ENCODE measurements around the gene GVQW3.

The GVQW3 gene

GRCh38 chr11:76415073-76415472, 34.0 kb downstream of the GVQW3 start:
- H3K27ac ChIP-seq (ENCODE audit: insufficient read depth in 1 of 2, low read depth in 1 of 2, low read length in 2 of 2, poor library complexity in 1 of 2, severe bottlenecking in 2 of 2), result no peak overlapping the region
- no peak overlapping the region for H3K4me3 ChIP-seq (ENCODE audit: control insufficient read depth in 1 of 7, extremely low read depth in 1 of 7, insufficient read depth in 4 of 7, low read depth in 2 of 7, low read length in 6 of 7)
- no peak for DNase-seq
- POLR2A ChIA-PET, result no interaction called here
- H3K36me3 ChIP-seq (ENCODE audit: control insufficient read depth in 4 of 4, insufficient read depth in 4 of 4, low read length in 3 of 4), result no peaks in the 10 kb centered on the region
- H3K4me1 ChIP-seq (ENCODE audit: control extremely low read depth in 1 of 4, control insufficient read depth in 4 of 4, insufficient read depth in 4 of 4, low read length in 3 of 4), result no peaks in the 10 kb centered on the region
- CTCF ChIA-PET, result interaction anchor here (1.5 kb wide), 1 partner anchor 13 kb away, joined by 3 read pairs; no protein-coding TSS in a partner anchor
- no peaks in the 10 kb centered on the region for H3K9me3 ChIP-seq (ENCODE audit: control extremely low read depth in 1 of 5, control insufficient read depth in 4 of 5, insufficient read depth in 2 of 5, low read depth in 1 of 5, low read length in 4 of 5)
- peaks cover 0 to 3% (median 0%) of the 10 kb centered on the region in 5 experiments for H3K27me3 ChIP-seq (replicated peaks in 2 of 5; ENCODE audit: control insufficient read depth in 4 of 5, insufficient read depth in 5 of 5, low read length in 4 of 5)

- Histone ChIP-seq H3K27ac (ENCODE audit: insufficient read depth in 1 of 2, low read depth in 1 of 2, low read length in 2 of 2, poor library complexity in 1 of 2, severe bottlenecking in 2 of 2) (no peak overlapping the region), H3K27me3 (replicated peaks in 2 of 5; ENCODE audit: control insufficient read depth in 4 of 5, insufficient read depth in 5 of 5, low read length in 4 of 5) (peaks cover 0 to 1% (median 0%) of the 10 kb centered on the region in 5 experiments), H3K4me1 (ENCODE audit: control extremely low read depth in 1 of 4, control insufficient read depth in 4 of 4, insufficient read depth in 4 of 4, low read length in 3 of 4) (no peaks in the 10 kb centered on the region), H3K9me3 (ENCODE audit: control extremely low read depth in 1 of 5, control insufficient read depth in 4 of 5, insufficient read depth in 2 of 5, low read depth in 1 of 5, low read length in 4 of 5) (no peaks in the 10 kb centered on the region), H3K4me3 (ENCODE audit: control insufficient read depth in 1 of 7, extremely low read depth in 1 of 7, insufficient read depth in 4 of 7, low read depth in 2 of 7, low read length in 6 of 7) (no peak overlapping the region), H3K36me3 (ENCODE audit: control insufficient read depth in 4 of 4, insufficient read depth in 4 of 4, low read length in 3 of 4) (no peaks in the 10 kb centered on the region)
- ChIA-PET CTCF (interaction anchor here (0.7 to 3.9 kb wide), 20 partner anchors 9 to 262 kb away, joined by 3 to 24 read pairs (median 4); no protein-coding TSS in a partner anchor), POLR2A (no interaction called here)
- DNase-seq, result peak; percentile 41 to 65 (median 57)
- WGBS (ENCODE audit: insufficient coverage), result 27% methylated on average over 2 of the region's 3 CpGs
Observed at GRCh38 chr11:76419896-76420295, 38.8 kb downstream of the GVQW3 start.

GRCh38 chr11:76424379-76424778, 43.3 kb downstream of the GVQW3 start:
- H3K9me3 ChIP-seq (ENCODE audit: control extremely low read depth in 1 of 5, control insufficient read depth in 4 of 5, insufficient read depth in 2 of 5, low read depth in 1 of 5, low read length in 4 of 5), result no peaks in the 10 kb centered on the region
- no peak for DNase-seq
- 90% methylated on average over 3 of the region's 3 CpGs for WGBS (ENCODE audit: insufficient coverage)
- no peak overlapping the region for H3K4me3 ChIP-seq (ENCODE audit: control insufficient read depth in 1 of 7, extremely low read depth in 1 of 7, insufficient read depth in 4 of 7, low read depth in 2 of 7, low read length in 6 of 7)
- no peaks in the 10 kb centered on the region for H3K36me3 ChIP-seq (ENCODE audit: control insufficient read depth in 4 of 4, insufficient read depth in 4 of 4, low read length in 3 of 4)
- POLR2A ChIA-PET, result no interaction called here
- peaks cover 0 to 3% (median 0%) of the 10 kb centered on the region in 5 experiments for H3K27me3 ChIP-seq (replicated peaks in 2 of 5; ENCODE audit: control insufficient read depth in 4 of 5, insufficient read depth in 5 of 5, low read length in 4 of 5)
- H3K4me1 ChIP-seq (ENCODE audit: control extremely low read depth in 1 of 4, control insufficient read depth in 4 of 4, insufficient read depth in 4 of 4, low read length in 3 of 4), result no peaks in the 10 kb centered on the region
- CTCF ChIA-PET, result no interaction called here
- H3K27ac ChIP-seq (ENCODE audit: insufficient read depth in 1 of 2, low read depth in 1 of 2, low read length in 2 of 2, poor library complexity in 1 of 2, severe bottlenecking in 2 of 2), result no peak overlapping the region

GRCh38 chr11:76424891-76425290, 43.8 kb downstream of the GVQW3 start:
- Histone ChIP-seq H3K4me3 (ENCODE audit: control insufficient read depth in 1 of 7, extremely low read depth in 1 of 7, insufficient read depth in 4 of 7, low read depth in 2 of 7, low read length in 6 of 7) (no peak overlapping the region), H3K36me3 (ENCODE audit: control insufficient read depth in 4 of 4, insufficient read depth in 4 of 4, low read length in 3 of 4) (no peaks in the 10 kb centered on the region), H3K27me3 (replicated peaks in 2 of 5; ENCODE audit: control insufficient read depth in 4 of 5, insufficient read depth in 5 of 5, low read length in 4 of 5) (peaks cover 0 to 3% (median 0%) of the 10 kb centered on the region in 5 experiments), H3K27ac (ENCODE audit: insufficient read depth in 1 of 2, low read depth in 1 of 2, low read length in 2 of 2, poor library complexity in 1 of 2, severe bottlenecking in 2 of 2) (no peak overlapping the region), H3K4me1 (ENCODE audit: control extremely low read depth in 1 of 4, control insufficient read depth in 4 of 4, insufficient read depth in 4 of 4, low read length in 3 of 4) (no peaks in the 10 kb centered on the region), H3K9me3 (ENCODE audit: control extremely low read depth in 1 of 5, control insufficient read depth in 4 of 5, insufficient read depth in 2 of 5, low read depth in 1 of 5, low read length in 4 of 5) (no peaks in the 10 kb centered on the region)
- WGBS (ENCODE audit: insufficient coverage), result 96% methylated on average over 2 of the region's 2 CpGs
- CTCF ChIA-PET, result no interaction called here
- POLR2A ChIA-PET, result no interaction called here
- no peak for DNase-seq

GRCh38 chr11:76426660-76427059, 45.5 kb downstream of the GVQW3 start:
- Histone ChIP-seq H3K36me3 (ENCODE audit: control insufficient read depth in 4 of 4, insufficient read depth in 4 of 4, low read length in 3 of 4) (no peaks in the 10 kb centered on the region), H3K27ac (ENCODE audit: insufficient read depth in 1 of 2, low read depth in 1 of 2, low read length in 2 of 2, poor library complexity in 1 of 2, severe bottlenecking in 2 of 2) (no peak overlapping the region), H3K4me1 (ENCODE audit: control extremely low read depth in 1 of 4, control insufficient read depth in 4 of 4, insufficient read depth in 4 of 4, low read length in 3 of 4) (no peaks in the 10 kb centered on the region), H3K27me3 (replicated peaks in 2 of 5; ENCODE audit: control insufficient read depth in 4 of 5, insufficient read depth in 5 of 5, low read length in 4 of 5) (peaks cover 0 to 3% (median 0%) of the 10 kb centered on the region in 5 experiments), H3K4me3 (ENCODE audit: control insufficient read depth in 1 of 7, extremely low read depth in 1 of 7, insufficient read depth in 4 of 7, low read depth in 2 of 7, low read length in 6 of 7) (no peak overlapping the region), H3K9me3 (ENCODE audit: control extremely low read depth in 1 of 5, control insufficient read depth in 4 of 5, insufficient read depth in 2 of 5, low read depth in 1 of 5, low read length in 4 of 5) (no peaks in the 10 kb centered on the region)
- POLR2A ChIA-PET, result no interaction called here
- DNase-seq, result no peak
- CTCF ChIA-PET, result no interaction called here

GRCh38 chr11:76436020-76436419, 54.9 kb downstream of the GVQW3 start:
- no peaks in the 10 kb centered on the region for H3K9me3 ChIP-seq (ENCODE audit: control extremely low read depth in 1 of 5, control insufficient read depth in 4 of 5, insufficient read depth in 2 of 5, low read depth in 1 of 5, low read length in 4 of 5)
- no peaks in the 10 kb centered on the region for H3K36me3 ChIP-seq (ENCODE audit: control insufficient read depth in 4 of 4, insufficient read depth in 4 of 4, low read length in 3 of 4)
- POLR2A ChIA-PET, result no interaction called here
- H3K4me3 ChIP-seq (ENCODE audit: control insufficient read depth in 1 of 7, extremely low read depth in 1 of 7, insufficient read depth in 4 of 7, low read depth in 2 of 7, low read length in 6 of 7), result no peak overlapping the region
- 83% methylated on average over 1 of the region's 1 CpG for WGBS (ENCODE audit: insufficient coverage)
- H3K27me3 ChIP-seq (replicated peaks in 2 of 5; ENCODE audit: control insufficient read depth in 4 of 5, insufficient read depth in 5 of 5, low read length in 4 of 5), result no peaks in the 10 kb centered on the region
- no peak overlapping the region for H3K27ac ChIP-seq (ENCODE audit: insufficient read depth in 1 of 2, low read depth in 1 of 2, low read length in 2 of 2, poor library complexity in 1 of 2, severe bottlenecking in 2 of 2)
- DNase-seq, result peak in 1 of 3 donors; percentile 6
- CTCF ChIA-PET, result no interaction called here
- H3K4me1 ChIP-seq (ENCODE audit: control extremely low read depth in 1 of 4, control insufficient read depth in 4 of 4, insufficient read depth in 4 of 4, low read length in 3 of 4), result peaks cover 0 to 3% (median 0%) of the 10 kb centered on the region in 4 experiments

GRCh38 chr11:76443268-76443980, 62.3 kb downstream of the GVQW3 start:
- Histone ChIP-seq H3K36me3 (ENCODE audit: control insufficient read depth in 4 of 4, insufficient read depth in 4 of 4, low read length in 3 of 4) (peaks cover 2 to 11% (median 6%) of the 10 kb centered on the region in 4 experiments), H3K4me1 (ENCODE audit: control extremely low read depth in 1 of 4, control insufficient read depth in 4 of 4, insufficient read depth in 4 of 4, low read length in 3 of 4) (peaks cover 11 to 21% (median 17%) of the 10 kb centered on the region in 4 experiments), H3K9me3 (ENCODE audit: control extremely low read depth in 1 of 5, control insufficient read depth in 4 of 5, insufficient read depth in 2 of 5, low read depth in 1 of 5, low read length in 4 of 5) (no peaks in the 10 kb centered on the region), H3K4me3 (ENCODE audit: control insufficient read depth in 1 of 7, extremely low read depth in 1 of 7, insufficient read depth in 4 of 7, low read depth in 2 of 7, low read length in 6 of 7) (peak overlapping the region in 6 of 7 experiments; percentile 85 to 99 (median 98)), H3K27ac (ENCODE audit: insufficient read depth in 1 of 2, low read depth in 1 of 2, low read length in 2 of 2, poor library complexity in 1 of 2, severe bottlenecking in 2 of 2) (peak overlapping the region; percentile 92 to 96), H3K27me3 (replicated peaks in 2 of 5; ENCODE audit: control insufficient read depth in 4 of 5, insufficient read depth in 5 of 5, low read length in 4 of 5) (no peaks in the 10 kb centered on the region)
- 30% methylated on average over 2 of the region's 10 CpGs for WGBS (ENCODE audit: insufficient coverage)
- ChIA-PET CTCF (interaction anchor here (1.0 to 2.0 kb wide), 4 partner anchors 14 to 235 kb away, joined by 3 to 10 read pairs (median 6); no protein-coding TSS in a partner anchor), POLR2A (no interaction called here)
- peak in 1 of 3 donors; percentile 17 for DNase-seq
